GM21576 (cell line): Measurements from ENCODE around the gene TSHZ2.

Experiments used
- ATAC-seq: cut with Tn5 transposase; IDR thresholded peaks from one replicate; pipeline ENCODE4 v1.9.1; 2021; ENCODE audit warnings: mild to moderate bottlenecking, moderate library complexity; ENCODE audit not compliant: unreplicated experiment

The TSHZ2 gene

DNA sequence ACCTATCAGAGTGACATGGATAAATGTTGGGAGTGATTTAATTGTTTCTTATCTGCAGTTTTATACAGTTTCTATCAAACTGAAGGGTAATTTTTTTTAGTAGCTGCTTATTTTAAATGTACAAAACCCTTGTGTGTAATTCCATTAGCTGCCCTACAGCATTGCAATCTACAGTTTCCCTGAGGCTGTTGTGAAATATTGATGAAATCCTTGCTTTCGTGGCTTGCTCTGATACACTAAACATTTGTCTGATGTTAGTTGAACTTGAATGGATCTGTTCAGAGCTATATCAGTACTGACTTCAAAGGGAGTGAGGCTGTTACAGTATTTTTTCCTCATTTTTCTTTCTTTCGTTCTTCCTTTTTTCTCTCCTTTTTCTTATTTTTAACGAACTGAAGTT, 255.4 kb downstream of the TSHZ2 start:
- ATAC-seq, result no peak

DNA sequence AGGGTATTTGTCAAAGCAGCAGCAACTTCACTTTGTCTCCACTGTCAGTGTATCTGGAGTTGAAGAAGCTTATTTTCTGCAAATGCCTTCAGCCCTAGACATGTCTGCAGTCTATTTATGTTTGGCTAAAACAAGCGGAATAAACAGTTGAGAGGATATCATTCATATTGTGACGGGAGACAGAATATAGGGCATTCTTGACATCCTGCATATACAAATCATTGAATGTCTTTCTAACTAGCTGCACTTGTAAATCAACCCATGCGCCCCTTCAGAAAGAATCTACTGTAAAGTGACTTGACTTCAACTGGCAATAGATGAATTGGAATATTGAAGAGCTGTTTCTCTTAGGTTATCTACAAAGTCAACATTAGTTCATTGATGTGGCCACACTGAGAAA, 258.9 kb downstream of the TSHZ2 start:
- ATAC-seq, result no peak

DNA sequence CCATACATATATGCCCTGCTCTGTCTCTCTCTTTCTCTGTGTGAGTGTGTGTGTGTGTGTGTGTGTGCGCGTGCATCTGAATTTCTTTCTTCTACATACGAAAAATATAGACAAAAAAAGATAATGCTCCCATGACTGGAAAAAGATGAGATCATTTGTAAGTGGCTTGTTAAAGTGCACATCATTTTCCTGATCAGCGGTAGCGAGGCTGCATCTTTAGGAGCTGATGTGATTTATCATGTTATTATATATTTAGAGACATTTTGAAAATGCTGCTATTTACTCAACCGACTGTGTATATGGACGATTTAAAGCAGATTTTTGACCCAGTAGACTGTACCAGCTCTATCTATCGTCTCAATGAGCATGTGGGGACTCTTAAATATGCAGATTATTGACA, 265.3 kb downstream of the TSHZ2 start:
- no peak for ATAC-seq

DNA sequence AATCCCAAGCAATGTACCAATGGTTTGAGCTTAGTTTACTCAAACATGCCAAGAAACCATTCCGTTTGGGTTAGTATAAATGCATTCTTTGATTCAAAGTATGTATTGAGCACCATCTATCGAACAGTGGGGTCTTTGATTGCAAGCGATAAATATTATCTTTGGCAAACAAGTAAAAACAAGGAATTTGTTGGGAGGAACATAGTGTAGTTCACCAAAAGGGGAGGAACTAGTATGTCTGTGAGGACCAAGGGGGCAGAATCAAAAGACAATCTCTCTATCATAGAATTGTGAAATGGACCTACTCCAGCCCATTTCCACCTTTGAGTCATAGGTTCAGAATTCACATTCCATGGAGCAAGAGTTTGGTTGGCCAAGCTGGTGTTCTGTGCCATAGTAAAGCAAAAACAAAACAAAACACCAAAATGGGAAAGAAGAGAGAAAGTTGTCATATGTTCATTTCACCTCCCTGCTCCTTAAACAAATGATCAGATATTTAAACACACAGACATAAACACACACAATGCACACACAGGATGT, 266.0 kb downstream of the TSHZ2 start:
- no peak for ATAC-seq

DNA sequence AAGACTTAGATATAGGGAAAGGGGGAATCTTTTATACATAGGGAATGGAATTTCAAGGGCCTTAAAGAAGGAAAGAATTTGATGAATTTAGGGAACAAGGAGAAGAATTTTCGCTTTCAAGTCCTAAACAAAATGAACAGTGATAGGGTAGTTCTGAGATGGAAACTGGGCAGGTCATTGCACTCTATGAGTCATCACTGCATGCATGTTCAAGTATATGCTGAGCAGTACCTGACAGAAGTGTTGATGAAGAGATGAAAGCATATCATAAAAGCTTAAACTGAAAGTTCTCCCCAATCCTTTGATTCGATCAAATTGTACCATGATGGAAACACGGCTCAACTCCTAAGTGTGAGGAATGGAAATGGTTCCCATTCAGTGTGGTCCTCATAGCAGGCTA, 271.0 kb downstream of the TSHZ2 start:
- no peak for ATAC-seq

DNA sequence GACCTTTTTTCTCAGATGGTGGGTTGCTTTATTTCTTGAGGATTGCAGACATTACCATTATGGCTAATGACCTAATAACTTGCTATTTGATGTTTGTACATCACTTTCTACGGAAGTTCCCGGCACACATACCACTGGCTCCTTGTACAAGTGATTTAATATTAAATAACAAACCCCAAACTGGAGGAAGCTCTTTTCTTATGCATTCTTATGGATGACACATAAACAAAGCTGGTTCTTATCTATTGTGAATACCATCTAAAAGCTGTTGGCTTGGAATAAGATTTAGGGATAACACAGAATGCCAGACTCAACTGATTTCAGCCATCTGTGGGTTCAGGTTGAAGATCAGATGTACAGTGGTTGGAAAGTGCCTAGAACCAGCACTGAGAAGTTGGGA, 272.6 kb downstream of the TSHZ2 start:
- ATAC-seq, result no peak

DNA sequence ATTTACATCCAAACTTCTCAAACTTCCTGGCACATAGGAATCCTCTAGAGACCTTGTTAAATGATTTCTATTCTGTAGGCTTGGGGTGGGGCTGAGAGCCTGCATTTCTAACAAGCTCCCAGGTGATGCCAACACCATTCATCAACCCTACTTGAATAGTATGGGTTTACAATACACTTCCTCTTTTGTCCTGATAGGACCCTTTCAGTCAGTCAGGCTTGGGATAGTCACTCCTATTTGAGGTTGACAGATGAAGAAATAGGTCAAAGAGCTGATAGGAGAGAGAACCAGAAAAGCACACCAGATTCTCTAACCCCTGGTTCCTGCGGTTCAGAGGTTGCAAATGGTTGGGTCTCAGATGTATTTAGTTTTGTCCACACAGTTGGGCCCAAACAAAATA, 273.4 kb downstream of the TSHZ2 start:
- no peak for ATAC-seq

DNA sequence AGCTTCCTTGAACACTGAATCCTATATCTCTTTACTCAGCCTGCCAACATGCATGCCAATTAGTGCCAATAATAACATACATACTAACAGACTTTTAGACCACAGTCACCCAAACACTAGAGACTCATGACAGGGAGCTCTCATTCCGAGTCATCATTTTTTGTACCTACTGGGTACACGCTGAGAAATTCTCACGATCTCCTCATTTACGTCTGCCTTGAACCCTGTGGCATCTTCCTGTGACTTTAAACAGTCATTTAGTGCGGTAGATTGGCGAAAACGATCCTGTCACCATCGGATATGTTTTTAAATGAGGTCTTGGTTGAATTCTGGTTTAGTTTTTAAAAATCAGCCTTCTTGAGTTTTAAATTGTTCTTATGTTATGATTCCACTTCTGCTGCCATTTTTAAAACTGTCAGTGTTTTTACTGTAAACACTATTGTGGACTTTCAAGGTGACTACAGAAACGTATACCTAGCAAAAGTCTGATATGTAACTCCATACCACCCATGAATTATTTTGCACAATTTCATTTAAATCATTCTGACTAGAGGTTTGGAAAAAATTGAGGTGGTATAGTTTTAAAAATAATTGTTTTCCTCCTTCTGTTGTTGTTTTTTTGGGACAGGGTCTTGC, 275.4 kb downstream of the TSHZ2 start:
- ATAC-seq, result no peak

DNA sequence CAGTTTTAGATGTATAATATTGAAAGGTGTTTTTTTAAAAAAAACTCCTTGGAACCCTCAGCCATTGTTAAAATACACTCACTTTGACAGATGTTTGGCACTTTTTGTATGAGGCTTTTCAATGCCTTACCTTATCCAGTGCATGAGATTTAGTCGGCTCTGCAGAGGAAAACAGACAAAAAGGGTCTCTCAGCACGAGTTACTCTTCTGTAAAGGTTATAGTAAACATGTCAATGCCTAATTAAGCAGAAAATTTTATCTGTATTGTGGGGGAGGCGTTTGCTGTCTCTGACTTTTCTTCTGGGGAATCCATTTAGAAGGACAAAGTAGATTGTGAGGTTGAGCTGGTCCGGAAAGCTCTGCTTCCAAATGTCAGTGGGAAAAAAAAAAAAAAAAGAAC, 278.3 kb downstream of the TSHZ2 start:
- ATAC-seq, result no peak

DNA sequence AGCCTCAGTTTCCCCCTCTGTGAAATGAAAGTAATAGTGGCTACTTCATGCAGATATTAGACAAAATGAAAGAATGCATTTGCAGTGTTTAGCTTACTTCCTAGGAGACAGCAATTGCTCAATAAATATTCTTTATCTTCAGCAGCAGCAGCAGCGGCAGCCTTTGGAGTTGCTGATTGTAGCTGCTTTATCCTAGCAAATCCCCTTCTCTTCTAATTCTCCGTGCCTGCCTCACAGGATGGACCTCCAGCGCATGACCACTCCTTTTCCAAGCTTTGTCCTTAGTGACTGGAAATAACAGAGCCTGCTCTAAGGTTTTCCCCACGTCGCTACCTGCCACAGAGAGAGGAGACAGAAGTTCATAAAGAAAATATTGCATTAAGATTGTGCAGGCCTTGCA, 279.8 kb downstream of the TSHZ2 start:
- ATAC-seq, result no peak

DNA sequence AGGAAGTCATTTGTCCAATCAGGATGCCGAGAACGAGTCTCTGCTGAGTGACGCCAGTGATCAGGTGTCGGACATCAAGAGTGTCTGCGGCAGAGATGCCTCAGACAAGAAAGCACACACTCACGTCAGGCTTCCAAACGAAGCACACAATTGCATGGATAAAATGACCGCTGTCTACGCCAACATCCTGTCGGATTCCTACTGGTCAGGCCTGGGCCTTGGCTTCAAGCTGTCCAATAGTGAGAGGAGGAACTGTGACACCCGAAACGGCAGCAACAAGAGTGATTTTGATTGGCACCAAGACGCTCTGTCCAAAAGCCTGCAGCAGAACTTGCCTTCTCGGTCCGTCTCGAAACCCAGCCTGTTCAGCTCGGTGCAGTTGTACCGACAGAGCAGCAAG, 281.5 kb downstream of the TSHZ2 start:
- no peak for ATAC-seq

DNA sequence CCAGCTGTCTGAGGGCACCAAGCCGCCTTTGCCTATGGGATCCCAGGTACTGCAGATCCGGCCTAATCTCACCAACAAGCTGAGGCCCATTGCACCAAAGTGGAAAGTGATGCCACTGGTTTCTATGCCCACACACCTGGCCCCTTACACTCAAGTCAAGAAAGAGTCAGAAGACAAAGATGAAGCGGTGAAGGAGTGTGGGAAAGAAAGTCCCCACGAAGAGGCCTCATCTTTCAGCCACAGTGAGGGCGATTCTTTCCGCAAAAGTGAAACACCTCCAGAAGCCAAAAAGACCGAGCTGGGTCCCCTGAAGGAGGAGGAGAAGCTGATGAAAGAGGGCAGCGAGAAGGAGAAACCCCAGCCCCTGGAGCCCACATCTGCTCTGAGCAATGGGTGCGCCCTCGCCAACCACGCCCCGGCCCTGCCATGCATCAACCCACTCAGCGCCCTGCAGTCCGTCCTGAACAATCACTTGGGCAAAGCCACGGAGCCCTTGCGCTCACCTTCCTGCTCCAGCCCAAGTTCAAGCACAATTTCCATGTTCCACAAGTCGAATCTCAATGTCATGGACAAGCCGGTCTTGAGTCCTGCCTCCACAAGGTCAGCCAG, 283.0 kb downstream of the TSHZ2 start:
- no peak for ATAC-seq

DNA sequence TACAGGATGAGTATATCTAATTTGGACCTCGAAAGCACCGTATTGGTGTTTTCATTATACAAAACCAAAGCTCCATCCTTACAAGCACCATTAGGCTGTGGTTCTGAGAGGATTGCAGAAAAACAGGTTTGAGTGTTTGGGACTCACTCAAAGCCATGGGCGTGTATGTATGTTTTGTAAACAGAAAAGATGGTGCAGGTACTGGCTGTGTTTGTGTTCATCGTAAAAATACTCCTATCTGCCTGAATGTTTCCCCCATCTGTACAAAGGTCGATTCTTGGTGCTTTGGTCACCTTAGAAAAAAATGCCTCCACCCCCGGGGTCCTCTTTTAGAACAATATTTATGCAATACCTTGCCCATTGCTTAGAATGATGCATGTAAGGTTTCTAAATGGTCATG, 286.6 kb downstream of the TSHZ2 start:
- ATAC-seq, result no peak

DNA sequence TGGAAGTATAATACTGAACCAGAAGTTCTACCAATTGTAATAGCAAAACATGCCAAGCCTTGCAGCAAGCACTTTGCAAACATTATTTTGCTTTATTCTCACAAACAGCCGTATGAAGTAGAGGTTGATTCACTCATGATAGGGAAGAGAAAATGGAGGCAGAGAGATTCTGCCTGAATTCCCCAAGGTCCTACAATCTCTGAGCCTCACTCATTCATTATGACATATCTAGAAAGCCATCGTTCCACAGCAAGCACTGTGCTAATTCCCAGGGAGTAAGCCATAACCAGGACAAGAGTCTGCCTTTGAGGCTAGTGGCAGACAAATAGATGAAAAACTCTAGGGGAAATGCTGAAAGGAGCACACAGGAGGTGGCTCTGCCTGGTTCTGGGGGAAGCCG, 288.0 kb downstream of the TSHZ2 start:
- ATAC-seq, result no peak

DNA sequence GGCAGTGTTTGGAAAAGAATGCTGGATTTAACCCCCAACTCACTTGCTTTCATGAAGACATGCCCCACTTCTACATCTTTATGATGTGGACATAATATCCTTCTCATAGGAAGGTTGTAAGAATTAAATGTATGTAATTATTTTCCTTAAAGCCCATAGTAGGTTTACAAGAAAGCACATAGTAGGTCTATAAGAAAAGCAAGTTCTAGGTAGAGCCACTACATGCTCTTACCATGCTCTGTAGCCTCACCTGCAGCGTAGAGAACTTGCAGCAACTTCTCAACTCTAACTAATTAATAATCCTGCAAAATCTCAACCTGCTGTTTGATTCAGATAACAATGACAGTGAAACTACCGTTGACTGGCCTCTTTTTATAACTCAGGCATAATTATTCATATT, 288.4 kb downstream of the TSHZ2 start:
- ATAC-seq, result no peak

DNA sequence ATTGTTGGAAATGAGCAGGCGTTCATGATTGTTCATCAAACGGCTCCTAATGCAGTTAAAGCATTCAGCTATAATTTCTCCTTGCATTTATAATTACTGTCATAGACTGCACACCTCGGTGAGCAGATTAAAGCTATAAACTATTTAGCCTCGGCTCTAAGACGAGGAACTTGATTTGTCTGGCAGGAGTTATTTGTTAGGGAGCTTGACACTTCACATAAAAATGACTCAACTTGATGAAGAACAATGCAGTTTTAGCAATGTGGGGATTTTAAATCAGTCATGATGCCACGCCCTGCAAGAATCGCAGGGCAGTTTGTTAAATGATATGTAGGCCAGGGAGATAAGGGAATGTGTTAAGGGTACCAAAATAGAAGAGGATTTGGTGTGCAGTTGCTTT, 290.2 kb downstream of the TSHZ2 start:
- no peak for ATAC-seq

DNA sequence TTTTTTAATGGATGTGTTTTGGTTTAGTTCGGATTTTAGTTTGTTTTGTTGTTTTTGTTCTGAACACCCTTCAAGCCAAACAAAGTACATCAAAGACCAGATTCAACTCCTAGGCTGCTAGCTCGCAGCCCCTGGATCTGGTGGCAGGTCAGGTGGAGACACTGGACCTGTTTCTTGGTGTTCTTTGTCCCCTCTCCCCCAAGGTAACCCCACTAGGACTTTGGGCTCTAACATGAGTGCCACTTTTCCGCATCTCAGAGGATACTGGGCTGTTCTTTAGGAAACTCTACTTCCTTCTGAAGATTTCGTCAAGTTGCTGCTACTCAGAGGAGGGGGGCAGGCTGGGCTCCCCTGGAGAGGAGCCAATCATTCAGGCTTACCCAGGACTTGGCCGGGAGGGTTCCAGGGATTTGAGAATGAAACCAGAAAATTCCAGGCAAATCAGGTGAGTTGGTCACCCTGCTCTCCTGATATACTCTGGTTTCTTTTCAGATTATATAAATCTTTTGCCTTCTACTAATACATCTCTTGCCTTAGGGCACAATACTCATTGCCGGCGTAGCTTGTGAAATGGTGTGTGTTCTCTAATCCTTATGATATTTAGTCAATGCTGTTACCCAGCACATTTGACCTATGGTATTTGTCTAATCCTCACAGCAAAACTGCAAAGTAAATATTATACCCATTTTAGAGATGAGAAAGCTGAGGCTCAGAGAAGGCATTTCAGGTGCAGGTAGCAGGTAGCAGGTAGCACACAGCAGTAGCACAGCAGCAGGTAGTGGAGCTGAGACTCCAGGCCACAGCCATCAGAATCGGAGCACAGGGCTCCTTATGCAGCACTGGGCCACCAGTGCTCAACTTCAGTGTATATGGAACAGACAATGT, 291.6 kb downstream of the TSHZ2 start:
- no peak for ATAC-seq

DNA sequence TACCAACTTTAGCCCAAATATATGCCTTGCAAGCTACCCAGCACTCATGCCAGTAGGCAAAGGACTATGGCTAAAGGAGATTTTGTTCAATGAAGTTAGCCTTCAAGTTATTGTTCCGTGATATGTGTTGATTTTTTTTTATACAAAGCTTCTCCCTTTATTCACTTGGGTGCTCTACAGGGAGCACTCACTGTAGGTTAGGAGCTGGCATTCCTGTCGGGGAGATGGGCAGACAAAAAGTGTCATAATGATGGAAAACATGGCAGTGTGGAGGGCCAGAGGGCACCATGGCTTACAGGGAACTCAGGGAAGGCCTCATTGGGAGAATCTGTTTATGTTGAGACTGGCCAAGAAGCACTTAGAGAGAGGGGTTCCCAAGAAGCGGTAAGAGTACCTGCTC, 292.4 kb downstream of the TSHZ2 start:
- ATAC-seq, result no peak

DNA sequence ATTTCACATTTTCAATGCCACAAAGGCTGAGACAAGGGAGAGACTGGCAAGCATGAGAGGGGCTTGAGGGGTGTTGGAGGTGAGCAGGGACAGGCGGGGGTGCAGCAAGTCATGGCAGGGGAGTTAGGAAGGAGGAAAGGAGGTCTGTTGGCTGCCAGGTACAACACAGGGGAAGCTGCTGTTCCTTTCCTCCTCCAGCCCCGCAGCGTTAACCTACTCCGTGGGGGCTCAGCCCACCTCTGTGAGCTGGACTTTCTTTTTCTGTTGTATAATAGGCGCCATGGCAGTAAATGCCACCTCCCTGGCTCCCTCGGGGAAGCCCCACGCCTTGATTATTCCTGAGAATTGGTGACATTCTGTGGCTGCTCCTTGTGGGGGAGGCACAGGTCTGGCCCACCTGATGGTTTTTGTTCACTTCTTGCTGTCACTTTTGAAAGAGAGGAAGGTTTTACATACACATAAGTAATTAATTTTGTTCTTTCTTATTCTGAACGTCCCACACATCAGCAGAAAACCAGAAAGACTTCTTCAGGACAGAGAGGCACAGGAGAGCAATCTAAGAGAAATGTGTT, 293.2 kb downstream of the TSHZ2 start:
- ATAC-seq, result no peak

DNA sequence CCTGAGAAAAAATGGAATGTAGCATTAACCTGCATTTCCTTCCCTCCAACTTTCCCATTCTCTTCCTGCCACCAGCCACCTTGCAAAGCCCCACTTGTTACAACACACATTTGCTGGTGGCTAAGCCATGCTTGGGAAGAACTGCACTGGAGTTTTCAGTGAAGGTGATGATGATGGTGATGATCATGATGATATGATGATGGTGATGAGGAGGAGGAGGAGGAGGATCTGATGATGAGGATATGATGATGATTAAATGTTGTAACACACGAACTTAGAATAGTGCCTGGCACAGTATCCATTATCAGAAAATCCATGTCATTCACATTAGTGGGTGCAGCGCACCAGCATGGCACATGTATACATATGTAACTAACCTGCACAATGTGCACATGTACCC, 297.2 kb downstream of the TSHZ2 start:
- ATAC-seq, result no peak

DNA sequence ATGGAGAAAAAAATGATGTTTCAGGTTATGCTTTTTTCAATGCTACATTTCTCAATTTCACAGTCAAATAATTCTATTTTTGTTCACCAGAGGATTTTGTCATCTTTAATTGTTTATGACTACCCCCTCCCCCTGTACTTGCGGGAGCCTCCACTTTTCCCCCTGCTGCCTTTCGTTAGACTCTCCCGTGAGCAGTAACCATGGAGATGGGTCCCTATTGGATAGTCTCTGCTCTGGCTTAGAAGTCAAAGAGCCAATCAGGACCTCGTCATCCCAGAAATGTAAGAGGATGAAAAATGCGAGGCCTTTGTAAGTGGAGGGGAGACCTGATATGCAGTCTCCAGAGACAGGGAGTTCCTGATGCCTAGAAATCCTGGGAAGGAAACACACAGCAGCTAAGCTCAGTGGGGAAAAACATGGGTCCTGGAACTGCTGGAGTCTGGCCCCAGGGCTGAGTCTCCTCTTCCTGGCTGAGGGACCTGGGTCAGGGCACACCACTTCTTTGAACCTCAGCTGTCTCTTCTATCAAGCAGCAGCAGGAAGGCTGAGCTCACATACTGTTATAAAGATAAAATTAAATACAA, 298.7 kb downstream of the TSHZ2 start:
- no peak for ATAC-seq
